ENCODE measurements around the gene ANGPTL4.
"Not testable (repeated sequence)": the region's sequence is repeated elsewhere in the genome, so short reads cannot be mapped to it uniquely, and the experiment has no call there.

ANGPTL4 gene

GRCh38 chr19:8342684-8343482, 21.1 kb upstream of the ANGPTL4 start, which contains the start of gene KANK3:
TSS of gene KANK3 (minus strand) at chr19:8343262. CDS start at chr19:8337828, 5,434 bp downstream.
- peak within 1 kb of the TSS; percentile 65 for H3K4me3 ChIP-seq (ENCODE audit: insufficient read length, low read depth)
- H3K27me3 ChIP-seq (ENCODE audit: insufficient read depth, insufficient read length), result peaks cover 22% of the 10 kb centered on the region
- H3K4me1 ChIP-seq (ENCODE audit: insufficient read depth, insufficient read length), result peaks cover 14% of the 10 kb centered on the region
- peak within 1 kb of the TSS; percentile 81 for H3K9ac ChIP-seq (ENCODE audit: insufficient read length, low read depth)
- H3K9me3 ChIP-seq (ENCODE audit: insufficient read depth, low read length), result no peaks in the 10 kb centered on the region
- H3K36me3 ChIP-seq (ENCODE audit: insufficient read depth, insufficient read length, low read length), result no peaks in the 10 kb centered on the region
- TF ChIP-seq ZNF274 (IDR thresholded peaks at IDR 0.05; ENCODE audit: low read depth, low read length) (no peak), YY1 (IDR thresholded peaks at IDR 0.05; ENCODE audit: insufficient read depth, insufficient read length) (no peak), SUZ12 (IDR thresholded peaks at IDR 0.05; ENCODE audit: extremely low read depth, insufficient read depth, insufficient read length) (no peak)
- DNase-seq (ENCODE audit: low read depth, low spot score), result peak; percentile 93

DNA sequence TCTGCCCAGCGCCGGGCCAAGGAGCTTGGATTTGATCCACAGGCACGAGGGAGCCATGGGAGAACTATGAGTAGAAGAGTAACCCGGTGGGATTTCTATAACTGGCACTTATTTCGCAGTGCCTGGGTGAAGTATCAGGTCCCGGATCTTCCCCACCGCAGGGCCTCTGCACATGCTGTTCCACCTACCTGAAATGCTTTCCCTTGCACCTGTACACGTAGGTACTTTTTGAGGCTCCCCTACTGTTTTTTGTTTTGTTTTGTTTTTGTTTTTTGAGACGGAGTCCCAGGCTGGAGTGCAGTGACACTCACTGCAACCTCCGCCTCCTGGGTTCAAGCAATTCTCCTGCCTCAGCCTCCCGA, 20.5 kb upstream of the ANGPTL4 start:
- Histone ChIP-seq H3K9me3 (ENCODE audit: insufficient read depth, low read length) (no peaks in the 10 kb centered on the region), H3K9ac (ENCODE audit: insufficient read length, low read depth) (no peak overlapping the region), H3K4me1 (ENCODE audit: insufficient read depth, insufficient read length) (peaks cover 14% of the 10 kb centered on the region), H3K4me3 (ENCODE audit: insufficient read length, low read depth) (no peak overlapping the region), H3K36me3 (ENCODE audit: insufficient read depth, insufficient read length, low read length) (no peaks in the 10 kb centered on the region), H3K27me3 (ENCODE audit: insufficient read depth, insufficient read length) (peaks cover 22% of the 10 kb centered on the region)
- no peak for TF ChIP-seq SUZ12 (IDR thresholded peaks at IDR 0.05; ENCODE audit: extremely low read depth, insufficient read depth, insufficient read length)
- TF ChIP-seq ZNF274 (IDR thresholded peaks at IDR 0.05; ENCODE audit: low read depth, low read length), result no peak
- TF ChIP-seq YY1 (IDR thresholded peaks at IDR 0.05; ENCODE audit: insufficient read depth, insufficient read length), result no peak
- DNase-seq (ENCODE audit: low read depth, low spot score), result no peak

DNA sequence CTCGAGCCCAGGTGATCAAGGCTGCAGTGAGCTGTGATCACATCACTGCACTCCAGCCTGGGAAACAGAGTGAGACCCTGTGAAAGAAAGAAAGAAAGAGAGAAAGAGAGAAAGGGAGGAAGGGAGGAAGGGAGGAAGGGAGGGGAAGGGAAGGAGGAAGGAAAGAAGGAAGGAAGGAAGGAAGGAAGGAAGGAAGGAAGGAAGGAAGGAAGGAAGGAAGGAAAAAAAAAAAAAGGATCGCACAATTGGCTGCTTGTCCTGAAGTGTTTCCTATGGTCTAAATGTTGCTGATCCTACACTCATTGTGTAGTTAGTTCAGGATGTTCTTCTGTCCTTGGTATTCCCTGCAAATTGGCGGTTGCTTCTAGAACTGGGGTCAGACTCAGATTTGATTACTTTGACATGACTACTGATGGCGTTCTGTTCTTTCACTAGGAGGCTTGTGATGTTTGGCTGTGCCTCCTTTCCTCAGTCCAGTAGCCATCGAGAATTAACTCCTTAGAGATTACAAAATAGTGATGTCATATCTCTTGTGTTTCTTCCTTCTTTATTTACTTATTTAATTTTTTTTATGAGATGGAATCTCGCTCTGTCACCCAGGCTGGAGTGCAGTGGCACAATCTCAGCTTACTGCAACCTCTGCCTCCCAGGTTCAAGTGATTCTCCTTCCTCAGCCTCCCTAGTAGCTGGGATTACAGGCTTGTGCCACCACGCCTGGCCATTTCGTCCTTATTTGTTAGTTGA, 14.2 kb upstream of the ANGPTL4 start:
- not testable (repeated sequence) for H3K27me3 ChIP-seq (ENCODE audit: insufficient read depth, insufficient read length); H3K9ac ChIP-seq (ENCODE audit: insufficient read length, low read depth); H3K4me3 ChIP-seq (ENCODE audit: insufficient read length, low read depth); H3K36me3 ChIP-seq (ENCODE audit: insufficient read depth, insufficient read length, low read length); H3K4me1 ChIP-seq (ENCODE audit: insufficient read depth, insufficient read length); DNase-seq (ENCODE audit: low read depth, low spot score); H3K9me3 ChIP-seq (ENCODE audit: insufficient read depth, low read length)

- Histone ChIP-seq H3K27me3 (ENCODE audit: insufficient read depth, insufficient read length) (no peaks in the 10 kb centered on the region), H3K36me3 (ENCODE audit: insufficient read depth, insufficient read length, low read length) (no peaks in the 10 kb centered on the region), H3K4me3 (ENCODE audit: insufficient read length, low read depth) (peak overlapping the region; percentile 28), H3K9ac (ENCODE audit: insufficient read length, low read depth) (peak overlapping the region; percentile 9), H3K4me1 (ENCODE audit: insufficient read depth, insufficient read length) (peaks cover 5% of the 10 kb centered on the region), H3K9me3 (ENCODE audit: insufficient read depth, low read length) (no peaks in the 10 kb centered on the region)
- DNase-seq (ENCODE audit: low read depth, low spot score), result no peak
- TF ChIP-seq YY1 (IDR thresholded peaks at IDR 0.05; ENCODE audit: insufficient read depth, insufficient read length), result no peak
- TF ChIP-seq ZNF274 (IDR thresholded peaks at IDR 0.05; ENCODE audit: low read depth, low read length), result no peak
- no peak for TF ChIP-seq SUZ12 (IDR thresholded peaks at IDR 0.05; ENCODE audit: extremely low read depth, insufficient read depth, insufficient read length)
Observed at GRCh38 chr19:8352134-8352827, 11.7 kb upstream of the ANGPTL4 start.

DNA sequence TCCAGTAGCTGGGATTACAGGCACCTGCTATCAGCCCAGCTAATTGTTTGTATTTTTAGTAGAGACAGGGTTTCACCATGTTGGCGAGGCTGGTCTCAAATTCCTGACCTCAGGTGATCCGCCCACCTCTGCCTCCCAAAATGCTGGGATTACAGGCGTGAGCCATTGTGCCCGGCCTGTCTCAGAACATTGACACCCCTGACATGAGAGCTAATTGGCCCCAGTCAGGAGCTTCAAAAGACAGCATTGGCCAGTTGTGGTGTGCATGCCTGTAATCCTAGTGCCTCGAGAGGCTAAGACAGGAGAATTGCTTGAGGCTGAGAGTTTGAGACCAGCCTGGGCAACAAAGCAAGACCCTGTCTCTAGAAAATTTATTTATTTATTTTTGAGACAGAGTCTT, 11.1 kb upstream of the ANGPTL4 start:
- H3K27me3 ChIP-seq (ENCODE audit: insufficient read depth, insufficient read length); DNase-seq (ENCODE audit: low read depth, low spot score); H3K4me3 ChIP-seq (ENCODE audit: insufficient read length, low read depth); H3K9me3 ChIP-seq (ENCODE audit: insufficient read depth, low read length); H3K4me1 ChIP-seq (ENCODE audit: insufficient read depth, insufficient read length); H3K36me3 ChIP-seq (ENCODE audit: insufficient read depth, insufficient read length, low read length): not testable (repeated sequence)
- H3K9ac ChIP-seq (ENCODE audit: insufficient read length, low read depth), result peak overlapping the region; percentile 9

GRCh38 chr19:8355631-8356402, 8.1 kb upstream of the ANGPTL4 start:
- TF ChIP-seq SUZ12 (IDR thresholded peaks at IDR 0.05; ENCODE audit: extremely low read depth, insufficient read depth, insufficient read length) (no peak), YY1 (IDR thresholded peaks at IDR 0.05; ENCODE audit: insufficient read depth, insufficient read length) (no peak), ZNF274 (IDR thresholded peaks at IDR 0.05; ENCODE audit: low read depth, low read length) (no peak)
- Histone ChIP-seq H3K9me3 (ENCODE audit: insufficient read depth, low read length) (no peaks in the 10 kb centered on the region), H3K27me3 (ENCODE audit: insufficient read depth, insufficient read length) (no peaks in the 10 kb centered on the region), H3K4me3 (ENCODE audit: insufficient read length, low read depth) (no peak overlapping the region), H3K9ac (ENCODE audit: insufficient read length, low read depth) (no peak overlapping the region), H3K4me1 (ENCODE audit: insufficient read depth, insufficient read length) (peaks cover 5% of the 10 kb centered on the region), H3K36me3 (ENCODE audit: insufficient read depth, insufficient read length, low read length) (no peaks in the 10 kb centered on the region)
- DNase-seq (ENCODE audit: low read depth, low spot score), result no peak
